HCT116 (cell line): ENCODE data around the gene TEDDM1. TPM values are rescaled to one million over a fixed set of nuclear protein-coding genes. Genes with fewer than 3 reads are reported as not detected.

Source experiments
- CBX3 ChIP-seq: IDR thresholded peaks from 2 replicates; pipeline ENCODE4 v1.6.1; 2012; ENCODE audit warnings: low read depth
- CEBPB ChIP-seq: IDR thresholded peaks from 2 replicates; pipeline ENCODE4 v1.6.1; 2012; ENCODE audit warnings: low read depth
- MAX ChIP-seq: IDR thresholded peaks from 2 replicates; pipeline ENCODE4 v1.6.1; 2012
- POLR2AphosphoS5 ChIP-seq: IDR thresholded peaks from 2 replicates; pipeline ENCODE4 v1.6.1; 2011; ENCODE audit warnings: mild to moderate bottlenecking, low read depth, low read length, moderate library complexity
- SRF ChIP-seq: IDR thresholded peaks from 2 replicates; pipeline ENCODE4 v1.6.1; 2012; ENCODE audit warnings: low read depth
- total RNA-seq: library from RNA; stranded (reverse); gene quantifications from one replicate; pipeline ENCODE4 v1.2.1, GENCODE V29; 2021; ENCODE audit not compliant: unreplicated experiment
- TF ChIP-seq, protein P1 (sequence below): IDR thresholded peaks from 2 replicates; pipeline ENCODE4 v1.6.1; 2012; ENCODE audit warnings: low read depth
- TF ChIP-seq, protein P2 (sequence below): IDR thresholded peaks from 2 replicates; pipeline ENCODE4 v1.6.1; 2011; ENCODE audit warnings: mild to moderate bottlenecking, low read length, moderate library complexity; ENCODE audit not compliant: insufficient replicate concordance; ENCODE audit errors: extremely low read depth

The TEDDM1 gene
- total RNA-seq, 1 experiment from 2014 or later = not detected

GRCh38 chr1:182395906-182396305, 4.6 kb downstream of the TEDDM1 start (continued):
- TF ChIP-seq, protein P1, sequence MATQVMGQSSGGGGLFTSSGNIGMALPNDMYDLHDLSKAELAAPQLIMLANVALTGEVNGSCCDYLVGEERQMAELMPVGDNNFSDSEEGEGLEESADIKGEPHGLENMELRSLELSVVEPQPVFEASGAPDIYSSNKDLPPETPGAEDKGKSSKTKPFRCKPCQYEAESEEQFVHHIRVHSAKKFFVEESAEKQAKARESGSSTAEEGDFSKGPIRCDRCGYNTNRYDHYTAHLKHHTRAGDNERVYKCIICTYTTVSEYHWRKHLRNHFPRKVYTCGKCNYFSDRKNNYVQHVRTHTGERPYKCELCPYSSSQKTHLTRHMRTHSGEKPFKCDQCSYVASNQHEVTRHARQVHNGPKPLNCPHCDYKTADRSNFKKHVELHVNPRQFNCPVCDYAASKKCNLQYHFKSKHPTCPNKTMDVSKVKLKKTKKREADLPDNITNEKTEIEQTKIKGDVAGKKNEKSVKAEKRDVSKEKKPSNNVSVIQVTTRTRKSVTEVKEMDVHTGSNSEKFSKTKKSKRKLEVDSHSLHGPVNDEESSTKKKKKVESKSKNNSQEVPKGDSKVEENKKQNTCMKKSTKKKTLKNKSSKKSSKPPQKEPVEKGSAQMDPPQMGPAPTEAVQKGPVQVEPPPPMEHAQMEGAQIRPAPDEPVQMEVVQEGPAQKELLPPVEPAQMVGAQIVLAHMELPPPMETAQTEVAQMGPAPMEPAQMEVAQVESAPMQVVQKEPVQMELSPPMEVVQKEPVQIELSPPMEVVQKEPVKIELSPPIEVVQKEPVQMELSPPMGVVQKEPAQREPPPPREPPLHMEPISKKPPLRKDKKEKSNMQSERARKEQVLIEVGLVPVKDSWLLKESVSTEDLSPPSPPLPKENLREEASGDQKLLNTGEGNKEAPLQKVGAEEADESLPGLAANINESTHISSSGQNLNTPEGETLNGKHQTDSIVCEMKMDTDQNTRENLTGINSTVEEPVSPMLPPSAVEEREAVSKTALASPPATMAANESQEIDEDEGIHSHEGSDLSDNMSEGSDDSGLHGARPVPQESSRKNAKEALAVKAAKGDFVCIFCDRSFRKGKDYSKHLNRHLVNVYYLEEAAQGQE = no peak
- TF ChIP-seq, protein P2, sequence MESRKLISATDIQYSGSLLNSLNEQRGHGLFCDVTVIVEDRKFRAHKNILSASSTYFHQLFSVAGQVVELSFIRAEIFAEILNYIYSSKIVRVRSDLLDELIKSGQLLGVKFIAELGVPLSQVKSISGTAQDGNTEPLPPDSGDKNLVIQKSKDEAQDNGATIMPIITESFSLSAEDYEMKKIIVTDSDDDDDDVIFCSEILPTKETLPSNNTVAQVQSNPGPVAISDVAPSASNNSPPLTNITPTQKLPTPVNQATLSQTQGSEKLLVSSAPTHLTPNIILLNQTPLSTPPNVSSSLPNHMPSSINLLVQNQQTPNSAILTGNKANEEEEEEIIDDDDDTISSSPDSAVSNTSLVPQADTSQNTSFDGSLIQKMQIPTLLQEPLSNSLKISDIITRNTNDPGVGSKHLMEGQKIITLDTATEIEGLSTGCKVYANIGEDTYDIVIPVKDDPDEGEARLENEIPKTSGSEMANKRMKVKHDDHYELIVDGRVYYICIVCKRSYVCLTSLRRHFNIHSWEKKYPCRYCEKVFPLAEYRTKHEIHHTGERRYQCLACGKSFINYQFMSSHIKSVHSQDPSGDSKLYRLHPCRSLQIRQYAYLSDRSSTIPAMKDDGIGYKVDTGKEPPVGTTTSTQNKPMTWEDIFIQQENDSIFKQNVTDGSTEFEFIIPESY = no peak
- no peak for TF ChIP-seq MAX
- TF ChIP-seq CEBPB = no peak
- TF ChIP-seq POLR2AphosphoS5 = no peak
- TF ChIP-seq SRF = no peak
- TF ChIP-seq CBX3 = no peak
